GM12875 (cell line): Measurements from ENCODE around the gene SSPN.

Experiments
- H3K4me3 ChIP-seq: one replicate; pipeline ENCODE4 v1.5.1; 2011; ENCODE audit warnings: low read depth, low read length, control low read depth
- CTCF ChIP-seq: IDR thresholded peaks from 2 replicates; pipeline ENCODE4 v1.5.1; 2011; ENCODE audit warnings: low read depth, mild to moderate bottlenecking, control low read depth, inconsistent platforms, low read length, moderate library complexity, borderline replicate concordance; ENCODE audit not compliant: insufficient read depth

The SSPN gene

GRCh38 chr12:26264215-26264838, 69.0 kb downstream of the SSPN start:
- H3K4me3 ChIP-seq = no peak overlapping the region
- TF ChIP-seq CTCF = no peak

GRCh38 chr12:26265606-26266005, 70.2 kb downstream of the SSPN start:
- no peak for TF ChIP-seq CTCF

GRCh38 chr12:26266881-26267280, 71.5 kb downstream of the SSPN start:
- H3K4me3 ChIP-seq = no peak overlapping the region
- TF ChIP-seq CTCF = no peak

More at GRCh38 chr12:26265606-26266005, 70.2 kb downstream of the SSPN start:
- H3K4me3 ChIP-seq = no peak overlapping the region

GRCh38 chr12:26268841-26269561, 73.6 kb downstream of the SSPN start:
- no peak for TF ChIP-seq CTCF
- no peak overlapping the region for H3K4me3 ChIP-seq

GRCh38 chr12:26269562-26270284, 74.3 kb downstream of the SSPN start:
- TF ChIP-seq CTCF = no peak
- H3K4me3 ChIP-seq = no peak overlapping the region

- TF ChIP-seq CTCF = no peak
- no peak overlapping the region for H3K4me3 ChIP-seq
These were observed 75.7 kb downstream of the SSPN start for GRCh38 chr12:26271024-26271423.

- no peak overlapping the region for H3K4me3 ChIP-seq
- no peak for TF ChIP-seq CTCF
These were observed 76.6 kb downstream of the SSPN start for GRCh38 chr12:26271889-26272492.
